Peyer's patch (tissue), 4 donors: ENCODE results near the gene AHDC1.

Experiments used
- POLR2A ChIP-seq, 2 donors: fragments of 450-650 bp; IDR thresholded peaks; one replicate each; pipeline ENCODE4 v1.5.1; 2017; ENCODE audit warnings: antibody characterized with exemption in 2 of 2, mild to moderate bottlenecking in 2 of 2, moderate library complexity in 2 of 2
- TF ChIP-seq, protein P1 (sequence below), 6 experiments: fragments of 450-650 bp in 4 of 6; fragments of 200-600 bp in 2 of 6; sonication (generic) in 1 of 6; IDR thresholded peaks; one replicate each; pipeline ENCODE4 v1.5.1; 2017 to 2019; ENCODE audit warnings: antibody characterized with exemption in 6 of 6, mild to moderate bottlenecking in 3 of 6, moderate library complexity in 1 of 6

DNA sequence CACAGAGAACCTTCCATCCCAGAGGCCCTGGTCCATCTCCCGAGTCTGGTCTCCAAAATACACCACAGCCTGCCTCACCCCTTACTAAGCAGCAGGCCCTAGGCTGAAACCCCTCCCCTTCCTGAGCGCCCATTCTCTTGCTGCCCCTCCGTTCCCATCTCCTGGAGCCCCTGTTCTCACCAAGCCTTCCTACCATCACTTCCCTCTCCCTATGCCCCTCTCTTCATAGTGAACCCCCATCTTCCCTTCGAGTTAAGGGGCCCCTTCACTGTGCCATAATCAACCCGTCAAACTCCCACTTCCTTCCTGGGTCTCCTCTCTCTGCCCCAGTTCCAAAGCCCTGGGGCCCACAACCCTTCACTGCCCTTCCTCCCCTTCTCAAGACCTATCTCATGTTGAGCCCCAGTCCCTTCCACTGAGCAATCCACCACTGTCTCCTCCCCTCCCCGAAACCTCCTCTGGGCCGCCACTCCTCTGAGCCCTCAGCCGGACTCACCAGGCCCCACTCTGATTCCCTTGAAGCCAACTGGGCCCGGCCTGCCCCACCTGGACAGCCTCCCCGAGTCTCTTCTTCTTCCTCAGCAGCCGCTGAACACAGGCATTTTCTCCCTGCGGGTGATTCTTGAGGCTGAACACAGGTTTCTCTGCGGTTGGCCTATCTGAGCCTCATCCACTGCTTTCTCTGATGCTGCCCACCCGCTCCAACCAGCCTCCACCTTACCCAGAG is 71.8 kb downstream of the AHDC1 start:
- TF ChIP-seq, protein P1, sequence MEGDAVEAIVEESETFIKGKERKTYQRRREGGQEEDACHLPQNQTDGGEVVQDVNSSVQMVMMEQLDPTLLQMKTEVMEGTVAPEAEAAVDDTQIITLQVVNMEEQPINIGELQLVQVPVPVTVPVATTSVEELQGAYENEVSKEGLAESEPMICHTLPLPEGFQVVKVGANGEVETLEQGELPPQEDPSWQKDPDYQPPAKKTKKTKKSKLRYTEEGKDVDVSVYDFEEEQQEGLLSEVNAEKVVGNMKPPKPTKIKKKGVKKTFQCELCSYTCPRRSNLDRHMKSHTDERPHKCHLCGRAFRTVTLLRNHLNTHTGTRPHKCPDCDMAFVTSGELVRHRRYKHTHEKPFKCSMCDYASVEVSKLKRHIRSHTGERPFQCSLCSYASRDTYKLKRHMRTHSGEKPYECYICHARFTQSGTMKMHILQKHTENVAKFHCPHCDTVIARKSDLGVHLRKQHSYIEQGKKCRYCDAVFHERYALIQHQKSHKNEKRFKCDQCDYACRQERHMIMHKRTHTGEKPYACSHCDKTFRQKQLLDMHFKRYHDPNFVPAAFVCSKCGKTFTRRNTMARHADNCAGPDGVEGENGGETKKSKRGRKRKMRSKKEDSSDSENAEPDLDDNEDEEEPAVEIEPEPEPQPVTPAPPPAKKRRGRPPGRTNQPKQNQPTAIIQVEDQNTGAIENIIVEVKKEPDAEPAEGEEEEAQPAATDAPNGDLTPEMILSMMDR (IDR thresholded peaks at IDR 0.05), result no peak
- TF ChIP-seq POLR2A (IDR thresholded peaks at IDR 0.05), result no peak
